HepG2 (cell line): ENCODE data around the gene SNX6. TPM values are rescaled to one million over a fixed set of nuclear protein-coding genes. Genes with fewer than 3 reads are reported as not detected.

Experiments used
- ATAC-seq: fragments of 200-7000 bp; cut with Tn5 transposase; 3 replicates; pipeline ENCODE4 v1.9.1; 2020; ENCODE audit warnings: mild to moderate bottlenecking, moderate library complexity
- BruUV-seq: library from RNA; stranded (reverse); fragments of 400-500 nt; replicated peaks from 2 replicates; lab custom pipeline; 2021; lab: Mats Ljungman, UMichigan
- CTCF ChIA-PET: fragments of 300-600 bp; formaldehyde crosslinking; extraction: SDS; loops from one replicate; lab custom pipeline; 2021; ENCODE audit warnings: low total read pairs, inconsistent platforms, low intra/inter-chr PET ratio; lab: Yijun Ruan, JAX
- POLR2A ChIA-PET: fragments of 350-600 bp; sonication (Branson Sonifier 250); formaldehyde crosslinking; loops from one replicate; lab custom pipeline; 2020; ENCODE audit warnings: antibody characterized with exemption, inconsistent platforms; lab: Yijun Ruan, JAX
- DNase-seq: peaks from one replicate; pipeline ENCODE4 v3.0.0-alpha.2; 2015; ENCODE audit warnings: low spot score
- FAIRE-seq: peaks from 3 replicates; lab custom pipeline; 2011; peaks lifted over from hg19 to GRCh38; lab: Jason Lieb, UNC
- H2AFZ ChIP-seq: one replicate; pipeline ENCODE4 v1.6.1; 2011; ENCODE audit warnings: low read length, inconsistent platforms
- H3K27ac ChIP-seq: fragments of 300-600 bp; 3 replicates; pipeline ENCODE4 v1.8.0; 2011; ENCODE audit warnings: mixed run types, mild to moderate bottlenecking, mixed read lengths, low read length, inconsistent platforms; ENCODE audit not compliant: insufficient read depth; ENCODE audit errors: extremely low read length
- H3K27me3 ChIP-seq, 2 experiments: fragments of 200-600 bp in 1 of 2; 2 replicates in 1 of 2; 3 replicates in 1 of 2; pipeline versions ENCODE4 v1.6.0 to v1.8.0; 2011; ENCODE audit warnings: low read length in 2 of 2, mild to moderate bottlenecking in 2 of 2, moderate library complexity in 2 of 2, inconsistent platforms in 1 of 2; ENCODE audit not compliant: insufficient read depth in 2 of 2, control insufficient read depth in 1 of 2
- H3K36me3 ChIP-seq, 2 experiments: fragments of 200-600 bp in 1 of 2; replicated peaks in 1 of 2; 2 replicates in 1 of 2; 3 replicates in 1 of 2; pipeline versions ENCODE4 v1.5.1 to v1.8.0; 2011; ENCODE audit warnings: low read length in 2 of 2, inconsistent platforms in 1 of 2; ENCODE audit not compliant: insufficient read depth in 2 of 2, control insufficient read depth in 1 of 2
- H3K4me1 ChIP-seq: 2 replicates; pipeline ENCODE4 v1.5.1; 2012; ENCODE audit warnings: low read length, inconsistent platforms; ENCODE audit not compliant: insufficient read depth
- H3K4me2 ChIP-seq: 2 replicates; pipeline ENCODE4 v1.6.0; 2011; ENCODE audit warnings: low read depth, low read length, inconsistent platforms
- H3K4me3 ChIP-seq, 3 experiments: fragments of 200-600 bp in 1 of 3; sonication (generic), shearing (Covaris generic) in 1 of 3; replicated peaks in 1 of 3; 2 replicates each; pipeline ENCODE4 v1.5.1; 2011 to 2016; ENCODE audit warnings: low read length in 3 of 3, inconsistent platforms in 2 of 3, low read depth in 2 of 3, mild to moderate bottlenecking in 2 of 3, control low read depth in 1 of 3, mixed read lengths in 1 of 3; ENCODE audit not compliant: insufficient read depth in 1 of 3
- H3K79me2 ChIP-seq: one replicate; pipeline ENCODE4 v1.6.1; 2011; ENCODE audit warnings: low read length, inconsistent platforms; ENCODE audit not compliant: insufficient read depth
- H3K9ac ChIP-seq: 2 replicates; pipeline ENCODE4 v1.6.0; 2011; ENCODE audit warnings: mild to moderate bottlenecking, low read depth, low read length, inconsistent platforms; ENCODE audit not compliant: insufficient read depth
- H3K9me3 ChIP-seq: 2 replicates; pipeline ENCODE4 v1.5.1; 2012; ENCODE audit warnings: mild to moderate bottlenecking, low read length
- H4K20me1 ChIP-seq: 2 replicates; pipeline ENCODE4 v1.6.0; 2011; ENCODE audit warnings: inconsistent platforms, mild to moderate bottlenecking, low read length, moderate library complexity; ENCODE audit not compliant: insufficient read depth
- AFF4 ChIP-seq: sonication (generic); formaldehyde crosslinking; IDR thresholded peaks from 2 replicates; pipeline ENCODE4 v1.4.0; 2020; ENCODE audit warnings: missing genetic modification reagents
- ATF7 ChIP-seq, 2 experiments: fragments of 450-650 bp in 1 of 2; sonication (generic) in 1 of 2; formaldehyde crosslinking in 1 of 2; IDR thresholded peaks; 2 replicates each; pipeline versions ENCODE4 v1.4.0 to v1.6.1; 2016 to 2020; ENCODE audit warnings: antibody characterized with exemption in 1 of 2, mild to moderate bottlenecking in 1 of 2, missing genetic modification reagents in 1 of 2
- FIP1L1 ChIP-seq: fragments of 200-400 bp; formaldehyde crosslinking; IDR thresholded peaks from 2 replicates; pipeline ENCODE4 v1.6.1; 2018; ENCODE audit warnings: low read depth, mild to moderate bottlenecking, low read length, moderate library complexity, borderline replicate concordance; ENCODE audit not compliant: insufficient read depth
- HMGA1 ChIP-seq: sonication (generic); formaldehyde crosslinking; conservative IDR thresholded peaks from 2 replicates; pipeline ENCODE4 v1.4.0; 2020; ENCODE audit warnings: missing genetic modification reagents
- KLF16 ChIP-seq, 2 experiments: sonication (generic) in 1 of 2; formaldehyde crosslinking in 1 of 2; IDR thresholded peaks; 2 replicates each; pipeline versions ENCODE4 v1.6.1 to v1.8.0; 2016 to 2023; ENCODE audit warnings: missing genetic modification reagents in 2 of 2, missing compliant biosample characterization in 1 of 2
- MTA1 ChIP-seq: sonication (generic); formaldehyde crosslinking; IDR thresholded peaks from 2 replicates; pipeline ENCODE4 v1.4.0; 2020; ENCODE audit warnings: missing genetic modification reagents, mild to moderate bottlenecking, borderline replicate concordance
- RARG ChIP-seq: sonication (generic); formaldehyde crosslinking; IDR thresholded peaks from 2 replicates; pipeline ENCODE4 v1.4.0; 2020; ENCODE audit warnings: low read depth, mild to moderate bottlenecking, missing genetic modification reagents
- SNAPC5 ChIP-seq: sonication (generic); formaldehyde crosslinking; IDR thresholded peaks from 2 replicates; pipeline ENCODE4 v1.8.1; 2023; ENCODE audit warnings: mild to moderate bottlenecking, missing genetic modification reagents, borderline replicate concordance
- SSRP1 ChIP-seq: IDR thresholded peaks from 2 replicates; pipeline ENCODE4 v1.6.1; 2016; ENCODE audit warnings: control low read depth
- ZNF20 ChIP-seq: sonication (generic); formaldehyde crosslinking; IDR thresholded peaks from 2 replicates; pipeline ENCODE4 v1.4.0; 2020; ENCODE audit warnings: mild to moderate bottlenecking, moderate library complexity, missing genetic modification reagents
- ZNF660 ChIP-seq: sonication (generic); formaldehyde crosslinking; IDR thresholded peaks from 2 replicates; pipeline ENCODE4 v1.5.1; 2020; ENCODE audit warnings: mild to moderate bottlenecking, low read depth, missing genetic modification reagents, borderline replicate concordance
- WGBS: methylation state at CpG from one replicate; pipeline ENCODE4 v1.1.6; 2017; ENCODE audit warnings: low lambda C conversion rate; 5-methylcytosine and 5-hydroxymethylcytosine counted together
- in situ Hi-C: cut with HindIII; loops from 2 replicates; pipeline ENCODE4 v1.10.0; 2017; ENCODE audit warnings: low pct_unique_long_range_greater_than_20kb; ENCODE audit not compliant: extremely low pct_ligation_motif_present
- intact Hi-C: fragments of 100-400 bp; cut with micrococcal nuclease; formaldehyde crosslinking; loops from one replicate; pipeline ENCODE4 v1.10.0; 2022; ENCODE audit not compliant: unreplicated experiment
- polyA plus RNA-seq, 8 experiments: library from polyadenylated mRNA; depleted of rRNA in 3 of 8; stranded (reverse) in 7 of 8; unstranded in 1 of 8; fragments of >200 nt; fragmentation: Illumina TruSeq in 4 of 8; extraction: Trizol in 4 of 8; gene quantifications; 2 replicates each; pipeline versions ENCODE4 v1.2.1 to v1.2.3, GENCODE V29; 2011 to 2016; ENCODE audit warnings: low read depth in 4 of 8, missing spikeins in 1 of 8, mixed read lengths in 1 of 8; ENCODE audit not compliant: insufficient read depth in 1 of 8
- total RNA-seq, 5 experiments: library from RNA; depleted of rRNA; stranded (reverse); fragments of >200 nt; fragmentation: Illumina TruSeq; extraction: Trizol; gene quantifications; 2 replicates each; pipeline ENCODE4 v1.2.3, GENCODE V29; 2016; ENCODE audit warnings: low read depth in 1 of 5
- TF ChIP-seq, protein P1 (sequence below): sonication (generic); formaldehyde crosslinking; IDR thresholded peaks from 2 replicates; pipeline ENCODE4 v1.5.0; 2020; ENCODE audit warnings: mild to moderate bottlenecking, missing genetic modification reagents

Gene SNX6
- total and polyA plus RNA-seq, 2 of the 13 experiments (the other 11 are each of a cell fraction or from before 2014, with no cell fraction given), result 92.3 to 169 TPM

- TF ChIP-seq, protein P1, sequence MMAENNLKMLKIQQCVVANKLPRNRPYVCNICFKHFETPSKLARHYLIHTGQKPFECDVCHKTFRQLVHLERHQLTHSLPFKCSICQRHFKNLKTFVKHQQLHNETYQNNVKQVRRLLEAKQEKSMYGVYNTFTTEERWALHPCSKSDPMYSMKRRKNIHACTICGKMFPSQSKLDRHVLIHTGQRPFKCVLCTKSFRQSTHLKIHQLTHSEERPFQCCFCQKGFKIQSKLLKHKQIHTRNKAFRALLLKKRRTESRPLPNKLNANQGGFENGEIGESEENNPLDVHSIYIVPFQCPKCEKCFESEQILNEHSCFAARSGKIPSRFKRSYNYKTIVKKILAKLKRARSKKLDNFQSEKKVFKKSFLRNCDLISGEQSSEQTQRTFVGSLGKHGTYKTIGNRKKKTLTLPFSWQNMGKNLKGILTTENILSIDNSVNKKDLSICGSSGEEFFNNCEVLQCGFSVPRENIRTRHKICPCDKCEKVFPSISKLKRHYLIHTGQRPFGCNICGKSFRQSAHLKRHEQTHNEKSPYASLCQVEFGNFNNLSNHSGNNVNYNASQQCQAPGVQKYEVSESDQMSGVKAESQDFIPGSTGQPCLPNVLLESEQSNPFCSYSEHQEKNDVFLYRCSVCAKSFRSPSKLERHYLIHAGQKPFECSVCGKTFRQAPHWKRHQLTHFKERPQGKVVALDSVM (CRISPR knock-in tag), result no peak; the same call in 1 of the 2 replicates
- TF ChIP-seq, all 625 proteins: peak for 512
Measured at GRCh38 chr14:34539407-34540180, 90.4 kb downstream of the SNX6 start, which contains the start of gene EAPP (continued).

- in situ Hi-C loops (no loop called here), intact Hi-C loops (loop anchor here (5.0 kb wide), 4 partner anchors 42 to 207 kb away; partner anchors contain the start of gene SPTSSA)
- H3K4me3 ChIP-seq, result peak overlapping the region; percentile 86 to 99 (median 92)
- H3K79me2 ChIP-seq, result peaks cover 28% of the 10 kb centered on the region
- WGBS, result under 1% methylated on average over 15 of the region's 15 CpGs
- ChIA-PET CTCF (interaction anchor here (1.1 kb wide), 1 partner anchor 207 kb away, joined by 3 read pairs; no protein-coding TSS in a partner anchor), POLR2A (interaction anchor here (0.5 to 1.9 kb wide), 3 partner anchors 41 to 72 kb away, joined by 3 to 14 read pairs (median 3); no protein-coding TSS in a partner anchor)
- no peaks in the 10 kb centered on the region for H3K9me3 ChIP-seq
- peak overlapping the region; percentile 100 for H3K9ac ChIP-seq
- peaks cover 0 to 4% of the 10 kb centered on the region in 2 experiments; a peak in 1 of 5 replicates for H3K27me3 ChIP-seq
- TSS peak; percentile 80 for BruUV-seq
- peaks cover 25% of the 10 kb centered on the region for H3K4me1 ChIP-seq
- H3K27ac ChIP-seq, result peak overlapping the region; percentile 95
- no peak overlapping the region for H2AFZ ChIP-seq
- no peaks in the 10 kb centered on the region; the same call in 1 of the 2 replicates for H4K20me1 ChIP-seq
- peaks cover 6 to 22% of the 10 kb centered on the region in 2 experiments; a peak in 4 of 5 replicates for H3K36me3 ChIP-seq
- FAIRE-seq (no peak), DNase-seq (no peak), ATAC-seq (no peak)
- peak overlapping the region; percentile 82 for H3K4me2 ChIP-seq
- TF ChIP-seq ATF7 (IDR thresholded peaks at IDR 0.05) (no peak), ATF7 (CRISPR knock-in tag; IDR thresholded peaks at IDR 0.05) (no peak), MTA1 (CRISPR knock-in tag) (no peak), RARG (CRISPR knock-in tag) (no peak; the same call in 1 of the 2 replicates), KLF16 (CRISPR knock-in tag; IDR thresholded peaks at IDR 0.05) (peak in 1 of 2 experiments; percentile 85; a peak in 1 of 4 replicates), FIP1L1 (no peak), SSRP1 (0 out of 2 replicates have a peak, but pooled peaks have one; percentile 0), SNAPC5 (CRISPR knock-in tag) (peak; percentile 19; the same call in 1 of the 2 replicates), ZNF660 (CRISPR knock-in tag) (0 out of 2 replicates have a peak, but pooled peaks have one; percentile 55), ZNF20 (CRISPR knock-in tag) (0 out of 2 replicates have a peak, but pooled peaks have one; percentile 8), HMGA1 (0 out of 2 replicates have a peak, but pooled peaks have one; percentile 28), AFF4 (CRISPR knock-in tag) (no peak)
Measured at GRCh38 chr14:34538871-34539406, 91.0 kb downstream of the SNX6 start.
